Measurements from ENCODE around the gene GPRIN2.

The GPRIN2 gene

GRCh38 chr10:46547541-46548497 lies 8.6 kb downstream of the GPRIN2 start:
- Mint-ChIP-seq H3K4me1 (no peaks in the 10 kb centered on the region), H3K4me3 (no peak overlapping the region), H3K27me3 (peaks cover 30% of the 10 kb centered on the region), H3K36me3 (no peaks in the 10 kb centered on the region), H3K27ac (no peak overlapping the region), H3K9me3 (no peaks in the 10 kb centered on the region)
- CTCF ChIA-PET = no interaction called here
- DNase-seq = peak; percentile 19

GRCh38 chr10:46546591-46547540 lies 9.6 kb downstream of the GPRIN2 start:
- H3K4me3 Mint-ChIP-seq = no peak overlapping the region
- no peaks in the 10 kb centered on the region for H3K36me3 Mint-ChIP-seq
- no peaks in the 10 kb centered on the region for H3K9me3 Mint-ChIP-seq
- peaks cover 40% of the 10 kb centered on the region for H3K27me3 Mint-ChIP-seq
- DNase-seq = peak; percentile 19
- H3K4me1 Mint-ChIP-seq = no peaks in the 10 kb centered on the region
- H3K27ac Mint-ChIP-seq = no peak overlapping the region
- CTCF ChIA-PET = no interaction called here

- H3K4me3 Mint-ChIP-seq = no peak overlapping the region
- no peaks in the 10 kb centered on the region for H3K4me1 Mint-ChIP-seq
- no peaks in the 10 kb centered on the region for H3K36me3 Mint-ChIP-seq
- no peaks in the 10 kb centered on the region for H3K9me3 Mint-ChIP-seq
- H3K27me3 Mint-ChIP-seq = peaks cover 47% of the 10 kb centered on the region
- DNase-seq = peak; percentile 18
- H3K27ac Mint-ChIP-seq = no peak overlapping the region
- CTCF ChIA-PET = no interaction called here
These were observed 10.4 kb downstream of the GPRIN2 start for GRCh38 chr10:46545861-46546590.

GRCh38 chr10:46544989-46545791 lies 11.3 kb downstream of the GPRIN2 start:
- H3K4me3 Mint-ChIP-seq = no peak overlapping the region
- DNase-seq = peak; percentile 27
- CTCF ChIA-PET = interaction anchor here (1.0 to 1.6 kb wide), 3 partner anchors 11 to 319 kb away, joined by 3 to 5 read pairs (median 3); no protein-coding TSS in a partner anchor
- H3K27me3 Mint-ChIP-seq = peaks cover 56% of the 10 kb centered on the region
- H3K27ac Mint-ChIP-seq = no peak overlapping the region
- no peaks in the 10 kb centered on the region for H3K36me3 Mint-ChIP-seq
- H3K9me3 Mint-ChIP-seq = no peaks in the 10 kb centered on the region
- no peaks in the 10 kb centered on the region for H3K4me1 Mint-ChIP-seq

GRCh38 chr10:46543466-46544377 lies 12.7 kb downstream of the GPRIN2 start:
- peak; percentile 18 for DNase-seq
- Mint-ChIP-seq H3K36me3 (no peaks in the 10 kb centered on the region), H3K4me3 (no peak overlapping the region), H3K27ac (no peak overlapping the region), H3K27me3 (peaks cover 65% of the 10 kb centered on the region), H3K4me1 (no peaks in the 10 kb centered on the region), H3K9me3 (no peaks in the 10 kb centered on the region)
- CTCF ChIA-PET = interaction anchor here (1.6 kb wide), 2 partner anchors 9 to 27 kb away, joined by 3 to 5 read pairs; no protein-coding TSS in a partner anchor

- no peaks in the 10 kb centered on the region for H3K36me3 Mint-ChIP-seq
- peaks cover 58% of the 10 kb centered on the region for H3K27me3 Mint-ChIP-seq
- CTCF ChIA-PET = interaction anchor here (1.6 kb wide), 1 partner anchor 10 kb away, joined by 3 read pairs; no protein-coding TSS in a partner anchor
- no peak overlapping the region for H3K4me3 Mint-ChIP-seq
- H3K27ac Mint-ChIP-seq = no peak overlapping the region
- no peaks in the 10 kb centered on the region for H3K4me1 Mint-ChIP-seq
- H3K9me3 Mint-ChIP-seq = no peaks in the 10 kb centered on the region
- DNase-seq = peak; percentile 15
These were observed 13.6 kb downstream of the GPRIN2 start for GRCh38 chr10:46542567-46543465.

- Mint-ChIP-seq H3K9me3 (no peaks in the 10 kb centered on the region), H3K4me3 (no peak overlapping the region), H3K36me3 (no peaks in the 10 kb centered on the region), H3K27me3 (peaks cover 65% of the 10 kb centered on the region), H3K27ac (no peak overlapping the region), H3K4me1 (no peaks in the 10 kb centered on the region)
- peak; percentile 10 for DNase-seq
- CTCF ChIA-PET = no interaction called here
These were observed 14.5 kb downstream of the GPRIN2 start for GRCh38 chr10:46541735-46542566.

GRCh38 chr10:46541017-46541661 lies 15.3 kb downstream of the GPRIN2 start:
- no peaks in the 10 kb centered on the region for H3K4me1 Mint-ChIP-seq
- peaks cover 70% of the 10 kb centered on the region for H3K27me3 Mint-ChIP-seq
- H3K4me3 Mint-ChIP-seq = no peak overlapping the region
- peak; percentile 29 for DNase-seq
- no peaks in the 10 kb centered on the region for H3K9me3 Mint-ChIP-seq
- no peak overlapping the region for H3K27ac Mint-ChIP-seq
- CTCF ChIA-PET = no interaction called here
- H3K36me3 Mint-ChIP-seq = no peaks in the 10 kb centered on the region

- H3K4me3 Mint-ChIP-seq = no peak overlapping the region
- peaks cover 70% of the 10 kb centered on the region for H3K27me3 Mint-ChIP-seq
These were observed 15.9 kb downstream of the GPRIN2 start for GRCh38 chr10:46540412-46541016.

GRCh38 chr10:46539596-46540411 lies 16.7 kb downstream of the GPRIN2 start:
- peaks cover 64% of the 10 kb centered on the region for H3K27me3 Mint-ChIP-seq

More at GRCh38 chr10:46540412-46541016, 15.9 kb downstream of the GPRIN2 start:
- H3K4me1 Mint-ChIP-seq = no peaks in the 10 kb centered on the region
- no peaks in the 10 kb centered on the region for H3K9me3 Mint-ChIP-seq
- CTCF ChIA-PET = no interaction called here
- H3K36me3 Mint-ChIP-seq = no peaks in the 10 kb centered on the region
- DNase-seq = peak; percentile 17
- no peak overlapping the region for H3K27ac Mint-ChIP-seq

More at GRCh38 chr10:46539596-46540411, 16.7 kb downstream of the GPRIN2 start:
- Mint-ChIP-seq H3K4me1 (no peaks in the 10 kb centered on the region), H3K4me3 (no peak overlapping the region), H3K9me3 (no peaks in the 10 kb centered on the region), H3K36me3 (no peaks in the 10 kb centered on the region), H3K27ac (no peak overlapping the region)
- peak; percentile 17 for DNase-seq
- CTCF ChIA-PET = no interaction called here
